Lung (tissue), 12 donors: ENCODE data around the gene CNTN1. TPM values are rescaled to one million over a fixed set of nuclear protein-coding genes. Genes with fewer than 3 reads are reported as not detected.
A peak's percentile ranks its signal among the peaks of the same experiment; 100 is the strongest.

Experiments
- ATAC-seq: fragments of 200-7000 bp; cut with Tn5 transposase; one replicate; pipeline ENCODE4 v1.9.1; 2020; ENCODE audit warnings: moderate number of reproducible peaks; ENCODE audit not compliant: insufficient read depth, low FRiP score
- DNase-seq, 3 donors: peaks; one replicate each; pipeline ENCODE4 v3.0.0-alpha.2; 2013 to 2017
- H3K27ac ChIP-seq, 2 donors: one replicate each; pipeline ENCODE4 v1.5.1; 2013; ENCODE audit warnings: mild to moderate bottlenecking in 2 of 2, moderate library complexity in 2 of 2, control low read depth in 1 of 2, inconsistent platforms in 1 of 2, low read depth in 1 of 2, low read length in 1 of 2
- H3K27me3 ChIP-seq, 3 donors: one replicate each; pipeline ENCODE4 v1.5.1; 2013; ENCODE audit warnings: low read length in 2 of 3; ENCODE audit not compliant: control insufficient read depth in 3 of 3, insufficient read depth in 3 of 3
- H3K36me3 ChIP-seq, 4 donors: one replicate each; pipeline ENCODE4 v1.5.1; 2013; ENCODE audit warnings: low read length in 4 of 4, mild to moderate bottlenecking in 1 of 4, moderate library complexity in 1 of 4; ENCODE audit not compliant: control insufficient read depth in 4 of 4, insufficient read depth in 4 of 4
- H3K4me1 ChIP-seq, 5 donors: one replicate each; pipeline ENCODE4 v1.5.1; 2013; ENCODE audit warnings: low read length in 5 of 5, mild to moderate bottlenecking in 2 of 5, moderate library complexity in 1 of 5; ENCODE audit not compliant: control insufficient read depth in 5 of 5, insufficient read depth in 5 of 5
- H3K4me3 ChIP-seq: one replicate; pipeline ENCODE4 v1.5.1; 2013; ENCODE audit warnings: mild to moderate bottlenecking, control low read depth, moderate library complexity
- H3K9ac ChIP-seq, 2 donors: one replicate each; pipeline ENCODE4 v1.5.1; 2013; ENCODE audit warnings: low read length in 2 of 2, control low read depth in 1 of 2; ENCODE audit not compliant: insufficient read depth in 1 of 2
- H3K9me3 ChIP-seq, 4 donors: one replicate each; pipeline ENCODE4 v1.5.1; 2013; ENCODE audit warnings: low read length in 3 of 4, mild to moderate bottlenecking in 1 of 4, moderate library complexity in 1 of 4; ENCODE audit not compliant: control insufficient read depth in 4 of 4, insufficient read depth in 3 of 4
- WGBS, 2 donors: extraction: QIAGEN DNeasy Blood & Tissue Kit; methylation state at CpG; one replicate each; pipeline ENCODE4 v1.1.7; 2013; 5-methylcytosine and 5-hydroxymethylcytosine counted together
- polyA plus RNA-seq, 2 donors: library from polyadenylated mRNA; stranded (reverse); fragments of 200-250 nt; gene quantifications; one replicate each; pipeline ENCODE4 v1.2.1, GENCODE V29; 2013
- total RNA-seq, 2 donors: library from RNA; depleted of rRNA in 1 of 2; stranded (reverse); fragments of >200 nt in 1 of 2; gene quantifications; one replicate each; pipeline ENCODE4 v1.2.1, GENCODE V29; 2014 to 2021
- TF ChIP-seq, protein P1 (sequence below): IDR thresholded peaks from 2 replicates; pipeline ENCODE4 v1.5.1; 2012; ENCODE audit warnings: mild to moderate bottlenecking; ENCODE audit errors: control extremely low read depth, extremely low read depth
- donor health status: control.
- donor health status: control.
- donor health status: Bipolar disorder and iron deficiency.
- donor health status: healthy.
- donor health status: DM: yes; HTN: yes; CAD: no.

CNTN1 gene
- total and polyA plus RNA-seq, 4 donors: 0.10 to 47.6 (median 1.1) TPM

DNA sequence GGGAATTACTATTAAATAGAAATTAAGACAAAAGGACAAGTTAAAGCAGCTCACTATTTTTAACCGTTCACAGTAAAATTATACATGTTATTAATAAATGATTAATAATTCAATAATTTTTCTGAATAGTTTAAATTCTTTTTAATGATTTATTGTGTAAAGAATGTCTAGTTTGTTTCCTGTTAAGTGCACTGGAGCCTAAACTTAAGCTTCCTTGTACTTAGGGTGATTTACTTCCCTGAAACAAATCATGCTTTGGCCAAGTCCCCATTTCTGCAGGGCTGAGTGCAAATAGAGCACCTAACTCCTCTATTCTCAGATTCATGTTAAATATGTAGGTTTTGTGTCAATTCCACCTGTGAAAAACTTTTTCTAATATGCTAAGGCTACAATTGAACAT, 307.0 kb downstream of the CNTN1 start:
- H3K27ac ChIP-seq: no peak overlapping the region
- TF ChIP-seq, protein P1, sequence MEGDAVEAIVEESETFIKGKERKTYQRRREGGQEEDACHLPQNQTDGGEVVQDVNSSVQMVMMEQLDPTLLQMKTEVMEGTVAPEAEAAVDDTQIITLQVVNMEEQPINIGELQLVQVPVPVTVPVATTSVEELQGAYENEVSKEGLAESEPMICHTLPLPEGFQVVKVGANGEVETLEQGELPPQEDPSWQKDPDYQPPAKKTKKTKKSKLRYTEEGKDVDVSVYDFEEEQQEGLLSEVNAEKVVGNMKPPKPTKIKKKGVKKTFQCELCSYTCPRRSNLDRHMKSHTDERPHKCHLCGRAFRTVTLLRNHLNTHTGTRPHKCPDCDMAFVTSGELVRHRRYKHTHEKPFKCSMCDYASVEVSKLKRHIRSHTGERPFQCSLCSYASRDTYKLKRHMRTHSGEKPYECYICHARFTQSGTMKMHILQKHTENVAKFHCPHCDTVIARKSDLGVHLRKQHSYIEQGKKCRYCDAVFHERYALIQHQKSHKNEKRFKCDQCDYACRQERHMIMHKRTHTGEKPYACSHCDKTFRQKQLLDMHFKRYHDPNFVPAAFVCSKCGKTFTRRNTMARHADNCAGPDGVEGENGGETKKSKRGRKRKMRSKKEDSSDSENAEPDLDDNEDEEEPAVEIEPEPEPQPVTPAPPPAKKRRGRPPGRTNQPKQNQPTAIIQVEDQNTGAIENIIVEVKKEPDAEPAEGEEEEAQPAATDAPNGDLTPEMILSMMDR: no peak
- no peak overlapping the region for H3K9ac ChIP-seq
- no peaks in the 10 kb centered on the region for H3K36me3 ChIP-seq
- H3K4me1 ChIP-seq: no peaks in the 10 kb centered on the region
- no peak for ATAC-seq
- no peaks in the 10 kb centered on the region for H3K27me3 ChIP-seq
- WGBS, 2 donors: 47 to 67% methylated on average over 1 of the region's 1 CpG
- peaks cover 0 to 3% (median 1%) of the 10 kb centered on the region in 4 donors for H3K9me3 ChIP-seq
- no peak overlapping the region for H3K4me3 ChIP-seq
- DNase-seq: no peak

DNA sequence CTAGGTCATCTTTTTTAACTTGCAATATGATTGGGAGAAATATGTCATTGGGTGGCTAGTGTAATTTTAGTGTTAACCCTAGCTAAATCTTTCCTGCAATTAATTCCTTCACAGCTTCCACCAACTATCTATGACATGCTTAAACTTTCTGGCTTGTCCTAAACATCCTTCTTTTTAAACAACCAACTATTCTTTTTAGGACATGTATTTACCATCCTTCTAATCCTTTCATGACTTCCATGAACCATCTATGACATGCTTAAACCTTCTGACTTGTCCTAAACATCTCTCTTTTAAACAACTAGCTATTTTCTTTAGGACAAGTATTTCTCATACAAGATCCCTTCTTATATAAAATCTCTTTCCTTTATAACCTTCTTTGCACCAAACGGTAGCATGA, 316.2 kb downstream of the CNTN1 start:
- Histone ChIP-seq H3K4me1 (peaks cover 0 to 2% (median 0%) of the 10 kb centered on the region in 5 donors), H3K9me3 (peaks cover 13 to 42% (median 20%) of the 10 kb centered on the region in 4 donors), H3K4me3 (no peak overlapping the region), H3K27ac (no peak overlapping the region), H3K27me3 (no peaks in the 10 kb centered on the region), H3K36me3 (no peaks in the 10 kb centered on the region), H3K9ac (no peak overlapping the region)
- WGBS, 2 donors: 61 to 85% methylated on average over 1 of the region's 1 CpG
- no peak for ATAC-seq
- TF ChIP-seq, protein P1: no peak
- DNase-seq: peak in 1 of 3 donors; percentile 1

DNA sequence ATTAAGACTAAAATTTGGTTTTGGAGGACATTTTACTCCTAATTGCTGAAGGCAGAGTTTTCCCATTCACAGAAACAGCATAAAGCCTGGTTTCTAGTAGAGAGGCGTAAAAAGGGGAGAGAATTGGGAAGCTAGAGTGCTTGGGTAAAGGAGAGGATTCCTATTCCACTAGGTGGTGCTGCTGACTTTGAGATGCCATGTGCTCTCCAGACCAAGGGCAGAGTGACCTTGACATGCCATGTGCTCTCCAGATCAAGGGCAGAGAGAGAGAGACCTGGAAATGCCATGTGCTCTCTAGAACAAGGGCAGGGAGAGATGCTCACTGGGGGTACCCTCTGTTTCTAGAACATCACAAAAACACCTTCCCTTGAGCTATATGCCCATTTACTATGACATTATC, 319.7 kb downstream of the CNTN1 start:
- DNase-seq (no peak), ATAC-seq (no peak)
- Histone ChIP-seq H3K9ac (no peak overlapping the region), H3K27me3 (no peaks in the 10 kb centered on the region), H3K27ac (no peak overlapping the region), H3K4me3 (no peak overlapping the region), H3K4me1 (peaks cover 0 to 8% (median 0%) of the 10 kb centered on the region in 5 donors), H3K36me3 (no peaks in the 10 kb centered on the region), H3K9me3 (peaks cover 9 to 32% (median 12%) of the 10 kb centered on the region in 4 donors)
- WGBS, 2 donors: 95 to 100% methylated on average over 1 of the region's 1 CpG
- TF ChIP-seq, protein P1: no peak
